ENCODE data around the gene LRRC15. TPM values are rescaled to one million over a fixed set of nuclear protein-coding genes. Genes with fewer than 3 reads are reported as not detected.

Gene LRRC15
- total RNA-seq, 1 donor from 2014 or later: not detected

DNA sequence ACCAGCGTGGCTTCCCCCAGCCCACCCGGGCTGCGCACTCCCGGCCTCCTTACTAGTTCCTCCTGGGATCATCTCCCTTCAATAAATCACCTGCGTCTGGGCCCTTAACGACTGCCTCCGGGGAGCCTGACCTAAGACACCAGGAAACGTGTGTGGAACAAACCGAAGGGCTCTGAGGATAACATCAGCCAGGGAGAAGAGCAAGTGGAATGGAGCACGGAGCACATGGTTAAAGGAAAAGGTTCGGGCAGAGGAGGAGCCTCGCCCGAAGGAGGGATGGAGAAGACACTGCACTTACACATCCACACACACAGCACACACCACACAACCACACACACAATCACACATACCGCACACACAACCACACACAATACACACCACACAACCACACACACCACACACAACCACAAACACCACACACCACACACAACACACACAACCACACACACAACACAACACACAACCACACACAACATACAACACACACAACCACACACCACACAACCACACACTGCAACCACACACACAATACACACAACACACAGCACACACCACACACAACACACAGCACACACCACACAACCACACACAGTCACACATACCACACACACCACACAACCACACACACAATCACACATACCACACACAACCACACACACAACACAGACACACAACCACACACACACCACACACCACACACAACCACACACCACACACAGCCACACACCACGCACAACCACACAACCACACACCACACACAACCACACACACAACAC lies 43.2 kb downstream of the LRRC15 start:
- no peak for TF ChIP-seq CTCF (conservative IDR thresholded peaks at IDR 0.05; ENCODE audit: low read depth, low read length)
- no peak overlapping the region for H3K4me3 ChIP-seq (ENCODE audit: low read depth, low read length)
- no peak for DNase-seq (ENCODE audit: low read depth)

- no peak for TF ChIP-seq CTCF (conservative IDR thresholded peaks at IDR 0.05; ENCODE audit: low read depth, low read length)
- H3K4me3 ChIP-seq (ENCODE audit: low read depth, low read length): no peak overlapping the region
- no peak for DNase-seq (ENCODE audit: low read depth)
These were observed 44.0 kb downstream of the LRRC15 start for GRCh38 chr3:194325424-194326153.

DNA sequence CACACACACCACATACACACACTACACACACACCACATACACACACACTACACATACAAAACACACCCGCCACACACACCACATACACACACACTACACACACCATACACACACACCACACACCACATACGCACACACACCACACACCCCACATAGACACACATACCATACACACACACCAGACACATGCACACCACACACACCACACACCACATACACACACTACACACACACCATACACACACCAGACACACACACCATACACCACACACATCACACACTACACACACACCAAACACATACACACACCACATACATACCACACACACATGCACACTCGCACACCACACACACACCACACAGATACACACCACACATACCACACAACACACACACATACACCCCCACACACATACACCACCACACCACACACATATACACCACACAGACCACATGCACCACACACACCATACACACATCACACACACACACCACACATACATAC lies 44.7 kb downstream of the LRRC15 start:
- DNase-seq (ENCODE audit: low read depth): no peak
- no peak overlapping the region for H3K4me3 ChIP-seq (ENCODE audit: low read depth, low read length)
- no peak for TF ChIP-seq CTCF (conservative IDR thresholded peaks at IDR 0.05; ENCODE audit: low read depth, low read length)

DNA sequence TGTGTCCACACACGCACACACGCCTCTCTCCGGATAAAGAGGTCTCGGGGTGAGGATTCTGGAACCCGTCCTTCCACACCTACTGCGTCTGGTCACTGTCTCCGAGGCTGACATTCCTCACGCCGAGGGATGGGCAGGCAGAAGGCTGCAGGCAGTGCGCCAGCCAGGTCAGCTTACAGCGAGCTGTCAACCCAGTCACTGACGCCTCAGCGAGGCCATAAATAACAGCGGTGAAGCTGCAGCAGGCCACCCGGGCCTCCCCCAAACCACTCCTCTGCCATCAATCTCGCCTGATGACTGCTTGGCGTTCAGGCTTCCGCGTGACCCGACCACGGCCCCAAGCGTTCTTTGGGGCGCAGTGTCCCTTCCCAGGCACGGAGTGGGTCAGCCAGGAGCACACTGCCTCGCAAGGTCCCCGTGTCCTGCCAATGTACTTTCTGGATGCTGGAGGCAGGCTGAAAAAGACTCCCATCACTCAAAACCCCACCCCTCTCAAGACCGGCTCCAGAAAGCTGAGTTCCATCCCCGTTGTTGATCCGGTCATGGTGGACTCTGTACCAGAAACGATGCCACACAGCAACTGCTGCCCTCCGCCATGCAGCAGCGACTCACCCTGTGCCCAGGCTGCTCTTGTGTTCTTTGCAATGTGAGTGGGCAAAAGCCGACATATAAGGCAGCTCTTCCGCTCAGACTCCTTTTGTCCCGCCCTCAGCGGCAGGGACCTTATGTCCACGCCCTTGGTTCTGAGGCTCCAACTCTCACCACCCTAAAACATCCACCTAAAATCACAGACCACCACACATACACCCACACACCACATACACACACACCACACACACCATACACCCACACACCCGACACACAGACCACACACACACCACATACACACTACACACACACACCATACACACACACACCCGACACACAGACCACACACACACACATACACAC lies 45.5 kb downstream of the LRRC15 start:
- peak overlapping the region; percentile 16 for H3K4me3 ChIP-seq (ENCODE audit: low read depth, low read length)
- no peak for TF ChIP-seq CTCF (conservative IDR thresholded peaks at IDR 0.05; ENCODE audit: low read depth, low read length)
- DNase-seq (ENCODE audit: low read depth): no peak

DNA sequence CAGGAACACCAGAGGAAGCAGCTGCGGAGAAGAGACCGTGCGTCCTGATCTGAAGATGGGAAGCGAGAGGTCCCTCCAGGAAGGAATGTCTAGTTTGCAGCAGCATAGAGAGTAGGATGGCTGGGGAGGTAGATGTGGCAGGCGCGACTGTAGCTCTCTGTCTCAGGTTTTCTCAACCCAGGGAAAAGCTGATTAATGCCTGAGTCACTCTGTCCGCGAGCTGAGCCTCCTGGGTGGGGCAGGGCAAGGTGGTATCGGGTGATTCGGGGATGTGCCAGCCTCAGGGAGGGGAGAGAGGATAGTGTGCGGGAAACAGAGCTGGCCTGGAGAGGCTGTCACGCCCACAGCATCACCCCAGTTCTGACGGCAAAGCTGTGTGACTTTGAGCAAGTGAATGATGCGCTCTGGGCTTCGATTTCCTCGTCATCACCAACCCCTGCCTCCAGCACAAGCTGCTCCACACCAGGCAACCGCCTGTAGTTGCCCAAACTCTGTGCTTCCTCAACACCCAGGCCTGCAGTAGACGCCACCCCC lies 46.8 kb downstream of the LRRC15 start:
- DNase-seq (ENCODE audit: low read depth): no peak
- no peak overlapping the region for H3K4me3 ChIP-seq (ENCODE audit: low read depth, low read length)
- no peak for TF ChIP-seq CTCF (conservative IDR thresholded peaks at IDR 0.05; ENCODE audit: low read depth, low read length)

All from epithelial cell of proximal tubule (primary cell).